Measurements from ENCODE around the gene NOP16. TPM values are rescaled to one million over a fixed set of nuclear protein-coding genes. Genes with fewer than 3 reads are reported as not detected.

NOP16 gene
- total and polyA plus RNA-seq, 2 of the 13 experiments (the other 11 are each of a cell fraction or from before 2014, with no cell fraction given) = 43.3 to 48.4 TPM

DNA sequence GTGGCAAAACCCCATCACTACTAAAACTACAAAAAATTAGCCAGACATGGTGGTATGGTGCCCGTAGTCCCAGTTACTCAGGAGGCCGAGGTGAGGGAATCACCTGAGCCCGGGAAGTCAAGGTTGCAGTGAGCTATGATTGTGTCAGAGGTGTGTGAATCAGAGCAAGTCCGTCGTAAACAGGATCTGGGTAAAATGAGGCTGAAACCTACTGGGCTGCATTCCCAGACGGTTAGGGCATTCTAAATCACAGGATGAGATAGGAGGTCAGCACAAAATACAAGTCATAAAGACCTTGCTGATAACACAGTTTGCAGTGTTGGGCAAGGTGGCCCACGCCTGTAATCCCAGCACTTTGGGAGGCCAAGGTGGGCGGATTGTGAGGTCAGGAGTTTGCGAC is 29.9 kb upstream of the NOP16 start:
- WGBS (ENCODE audit: low lambda C conversion rate) = 0% methylated on average over 9 of the region's 9 CpGs
- FAIRE-seq (peak; percentile 42), ATAC-seq (no peak), DNase-seq (ENCODE audit: low spot score) (peak; percentile 84)
- H3K79me2 ChIP-seq (ENCODE audit: insufficient read depth, low read length) = no peaks in the 10 kb centered on the region
- H3K4me3 ChIP-seq (replicated peaks in 1 of 3; ENCODE audit: insufficient read depth in 1 of 3, low read depth in 2 of 3, low read length in 3 of 3) = no peak overlapping the region; a peak in 1 of 6 replicates
- in situ Hi-C loops (cut with HindIII; ENCODE audit: extremely low pct_ligation_motif_present, low pct_unique_long_range_greater_than_20kb) = loop anchor here (5.0 to 10.0 kb wide), 2 partner anchors 67 to 119 kb away; partner anchors contain the start of gene RNF44
- H3K36me3 ChIP-seq (replicated peaks in 1 of 2; ENCODE audit: control insufficient read depth in 1 of 2, insufficient read depth in 2 of 2, low read length in 2 of 2) = no peaks in the 10 kb centered on the region
- ChIA-PET CTCF (ENCODE audit: low intra/inter-chr PET ratio, low total read pairs) (no interaction called here), POLR2A (interaction anchor here (0.6 to 2.3 kb wide), 3 partner anchors 58 to 119 kb away, joined by 3 to 15 read pairs (median 5); partner anchors contain the start of gene RNF44)
- no peak overlapping the region for H2AFZ ChIP-seq (ENCODE audit: low read length)
- BruUV-seq (replicated peaks) = no TSS peak
- H3K4me2 ChIP-seq (ENCODE audit: low read depth, low read length) = peak overlapping the region; percentile 39
- H3K4me1 ChIP-seq (ENCODE audit: insufficient read depth, low read length) = peaks cover 32% of the 10 kb centered on the region
- H3K9ac ChIP-seq (ENCODE audit: insufficient read depth, low read depth, low read length) = no peak overlapping the region
- H4K20me1 ChIP-seq (ENCODE audit: insufficient read depth, low read length) = no peaks in the 10 kb centered on the region
- H3K27me3 ChIP-seq (ENCODE audit: control insufficient read depth in 1 of 2, insufficient read depth in 2 of 2, low read length in 2 of 2) = no peaks in the 10 kb centered on the region
- intact Hi-C loops (cut with micrococcal nuclease; ENCODE audit: unreplicated experiment) = loop anchor here (10.0 kb wide), 1 partner anchor 67 kb away; no protein-coding TSS in a partner anchor
- no peak overlapping the region for H3K27ac ChIP-seq (ENCODE audit: extremely low read length, insufficient read depth, low read length)
- H3K9me3 ChIP-seq (ENCODE audit: low read length) = no peaks in the 10 kb centered on the region
- TF ChIP-seq, protein P1, sequence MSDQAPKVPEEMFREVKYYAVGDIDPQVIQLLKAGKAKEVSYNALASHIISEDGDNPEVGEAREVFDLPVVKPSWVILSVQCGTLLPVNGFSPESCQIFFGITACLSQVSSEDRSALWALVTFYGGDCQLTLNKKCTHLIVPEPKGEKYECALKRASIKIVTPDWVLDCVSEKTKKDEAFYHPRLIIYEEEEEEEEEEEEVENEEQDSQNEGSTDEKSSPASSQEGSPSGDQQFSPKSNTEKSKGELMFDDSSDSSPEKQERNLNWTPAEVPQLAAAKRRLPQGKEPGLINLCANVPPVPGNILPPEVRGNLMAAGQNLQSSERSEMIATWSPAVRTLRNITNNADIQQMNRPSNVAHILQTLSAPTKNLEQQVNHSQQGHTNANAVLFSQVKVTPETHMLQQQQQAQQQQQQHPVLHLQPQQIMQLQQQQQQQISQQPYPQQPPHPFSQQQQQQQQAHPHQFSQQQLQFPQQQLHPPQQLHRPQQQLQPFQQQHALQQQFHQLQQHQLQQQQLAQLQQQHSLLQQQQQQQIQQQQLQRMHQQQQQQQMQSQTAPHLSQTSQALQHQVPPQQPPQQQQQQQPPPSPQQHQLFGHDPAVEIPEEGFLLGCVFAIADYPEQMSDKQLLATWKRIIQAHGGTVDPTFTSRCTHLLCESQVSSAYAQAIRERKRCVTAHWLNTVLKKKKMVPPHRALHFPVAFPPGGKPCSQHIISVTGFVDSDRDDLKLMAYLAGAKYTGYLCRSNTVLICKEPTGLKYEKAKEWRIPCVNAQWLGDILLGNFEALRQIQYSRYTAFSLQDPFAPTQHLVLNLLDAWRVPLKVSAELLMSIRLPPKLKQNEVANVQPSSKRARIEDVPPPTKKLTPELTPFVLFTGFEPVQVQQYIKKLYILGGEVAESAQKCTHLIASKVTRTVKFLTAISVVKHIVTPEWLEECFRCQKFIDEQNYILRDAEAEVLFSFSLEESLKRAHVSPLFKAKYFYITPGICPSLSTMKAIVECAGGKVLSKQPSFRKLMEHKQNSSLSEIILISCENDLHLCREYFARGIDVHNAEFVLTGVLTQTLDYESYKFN (CRISPR knock-in tag; conservative IDR thresholded peaks at IDR 0.05) = 0 out of 2 replicates have a peak, but pooled peaks have one; percentile 17
- TF ChIP-seq HOXA9 (CRISPR knock-in tag; IDR thresholded peaks at IDR 0.05; ENCODE audit: borderline replicate concordance) = no peak
- TF ChIP-seq, protein P2, sequence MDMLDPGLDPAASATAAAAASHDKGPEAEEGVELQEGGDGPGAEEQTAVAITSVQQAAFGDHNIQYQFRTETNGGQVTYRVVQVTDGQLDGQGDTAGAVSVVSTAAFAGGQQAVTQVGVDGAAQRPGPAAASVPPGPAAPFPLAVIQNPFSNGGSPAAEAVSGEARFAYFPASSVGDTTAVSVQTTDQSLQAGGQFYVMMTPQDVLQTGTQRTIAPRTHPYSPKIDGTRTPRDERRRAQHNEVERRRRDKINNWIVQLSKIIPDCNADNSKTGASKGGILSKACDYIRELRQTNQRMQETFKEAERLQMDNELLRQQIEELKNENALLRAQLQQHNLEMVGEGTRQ (IDR thresholded peaks at IDR 0.05; ENCODE audit: low read depth, low read length) = no peak
- TF ChIP-seq, protein P2 (CRISPR knock-in tag; IDR thresholded peaks at IDR 0.05; ENCODE audit: borderline replicate concordance) = no peak
- no peak for TF ChIP-seq REL (CRISPR knock-in tag; conservative IDR thresholded peaks at IDR 0.05)
- TF ChIP-seq ZC3H13 (CRISPR knock-in tag; IDR thresholded peaks at IDR 0.05) = no peak
- peak; percentile 38; the same call in 1 of the 2 replicates for TF ChIP-seq ZNF460 (CRISPR knock-in tag; IDR thresholded peaks at IDR 0.05; ENCODE audit: borderline replicate concordance)
- TF ChIP-seq SALL1 (CRISPR knock-in tag; IDR thresholded peaks at IDR 0.05) = peak; percentile 29; the same call in 1 of the 2 replicates
- peak; percentile 38 for TF ChIP-seq SAP130 (CRISPR knock-in tag; IDR thresholded peaks at IDR 0.05; ENCODE audit: low read depth)
- TF ChIP-seq TRIM24 (CRISPR knock-in tag; IDR thresholded peaks at IDR 0.05) = no peak
- TF ChIP-seq CREB1 (IDR thresholded peaks at IDR 0.05) = no peak
- TF ChIP-seq CREB1 (CRISPR knock-in tag; IDR thresholded peaks at IDR 0.05) = peak; percentile 28; the same call in 1 of the 2 replicates
- TF ChIP-seq FOSL2 (CRISPR knock-in tag; IDR thresholded peaks at IDR 0.05) = peak; percentile 80
- no peak for TF ChIP-seq ATF7 (IDR thresholded peaks at IDR 0.05)
- TF ChIP-seq ATF7 (CRISPR knock-in tag; IDR thresholded peaks at IDR 0.05) = no peak
- TF ChIP-seq BCL6 (CRISPR knock-in tag; IDR thresholded peaks at IDR 0.05) = 0 out of 2 replicates have a peak, but pooled peaks have one; percentile 23
- peak; percentile 54; the same call in 1 of the 2 replicates for TF ChIP-seq RXRA (CRISPR knock-in tag; IDR thresholded peaks at IDR 0.05)
- TF ChIP-seq SMARCE1 (IDR thresholded peaks at IDR 0.05; ENCODE audit: borderline replicate concordance) = no peak
- no peak for TF ChIP-seq NR3C1 (CRISPR knock-in tag; IDR thresholded peaks at IDR 0.05)
- no peak for TF ChIP-seq HOXA3 (CRISPR knock-in tag; IDR thresholded peaks at IDR 0.05)
- no peak for TF ChIP-seq AGO1 (IDR thresholded peaks at IDR 0.05; ENCODE audit: low read depth, low read length, poor library complexity, severe bottlenecking)
- TF ChIP-seq ZNF703 (CRISPR knock-in tag; IDR thresholded peaks at IDR 0.05; ENCODE audit: borderline replicate concordance) = no peak
- peak; percentile 31; the same call in 1 of the 2 replicates for TF ChIP-seq SOX5 (CRISPR knock-in tag; IDR thresholded peaks at IDR 0.05; ENCODE audit: borderline replicate concordance)
